HG03066 (cell line): ENCODE results near the gene PKN2.

ENCODE experiments used
- ATAC-seq: cut with Tn5 transposase; IDR thresholded peaks from one replicate; pipeline ENCODE4 v1.9.1; 2021; ENCODE audit warnings: low read depth; ENCODE audit not compliant: unreplicated experiment

Gene PKN2

GRCh38 chr1:88683541-88684481, at the start of gene PKN2:
Gene PKN2, plus strand, starts transcription at chr1:88684273. Its CDS starts 308 bp downstream, at chr1:88684581.
- ATAC-seq = peak; percentile 81

DNA sequence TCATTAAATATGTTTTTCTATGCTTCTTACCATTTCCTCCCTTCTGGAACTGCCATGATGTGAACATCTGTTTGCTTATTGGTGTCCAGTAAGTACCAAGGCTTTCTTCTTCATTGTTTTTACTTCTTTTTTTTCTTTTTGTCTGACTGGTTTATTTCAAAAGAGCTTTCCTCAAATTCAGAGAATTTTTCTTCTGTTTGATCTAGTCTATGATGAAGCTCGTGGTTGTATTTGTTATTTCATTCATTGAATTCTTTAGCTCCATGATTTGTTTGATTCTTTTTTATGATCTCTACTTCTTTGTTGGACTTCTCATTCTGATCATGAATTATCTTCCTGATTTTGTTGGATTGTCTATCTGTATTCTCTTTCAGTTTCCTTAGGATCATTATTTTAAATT, 49.5 kb upstream of the PKN2 start:
- ATAC-seq = no peak

DNA sequence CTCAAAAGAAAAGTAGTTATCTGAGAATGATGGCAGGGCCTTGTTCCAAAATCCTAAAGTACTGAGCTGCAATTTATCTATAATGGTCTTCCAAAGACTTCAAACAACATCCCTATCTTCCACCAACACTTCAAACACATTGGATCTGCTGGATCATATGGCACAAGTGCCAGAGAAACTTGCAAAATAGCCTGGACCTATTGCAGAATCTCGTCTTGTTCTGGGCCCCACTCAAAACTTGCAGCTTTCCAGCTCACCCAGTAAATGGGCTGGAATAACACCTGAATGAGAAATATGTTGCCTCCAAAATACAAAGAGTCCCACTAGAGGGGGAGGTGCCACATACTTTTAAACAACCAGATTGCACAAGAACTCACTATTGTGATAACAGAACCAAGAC, 44.0 kb upstream of the PKN2 start:
- no peak for ATAC-seq

DNA sequence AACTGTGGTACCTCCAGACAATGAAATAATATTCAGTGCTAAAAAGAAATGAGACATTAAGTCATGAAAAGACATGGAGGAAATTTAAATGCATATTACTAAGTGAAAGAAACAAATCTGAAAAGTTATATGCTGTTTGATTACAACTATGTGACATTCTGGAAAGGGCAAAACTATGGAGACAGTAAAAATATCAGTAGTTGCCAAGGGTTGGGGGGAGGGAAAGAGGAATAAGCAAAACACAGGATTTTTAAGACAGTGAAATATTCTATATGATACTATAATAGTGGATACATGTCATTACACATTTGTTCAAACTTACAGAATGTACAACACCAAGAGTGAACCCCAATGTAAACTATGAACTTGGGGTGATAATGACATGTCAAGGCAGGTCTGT, 38.2 kb upstream of the PKN2 start:
- ATAC-seq = no peak

- ATAC-seq = no peak
Measured at GRCh38 chr1:88646476-88647248, 37.4 kb upstream of the PKN2 start.

GRCh38 chr1:88647249-88647645, 36.8 kb upstream of the PKN2 start:
- no peak for ATAC-seq

DNA sequence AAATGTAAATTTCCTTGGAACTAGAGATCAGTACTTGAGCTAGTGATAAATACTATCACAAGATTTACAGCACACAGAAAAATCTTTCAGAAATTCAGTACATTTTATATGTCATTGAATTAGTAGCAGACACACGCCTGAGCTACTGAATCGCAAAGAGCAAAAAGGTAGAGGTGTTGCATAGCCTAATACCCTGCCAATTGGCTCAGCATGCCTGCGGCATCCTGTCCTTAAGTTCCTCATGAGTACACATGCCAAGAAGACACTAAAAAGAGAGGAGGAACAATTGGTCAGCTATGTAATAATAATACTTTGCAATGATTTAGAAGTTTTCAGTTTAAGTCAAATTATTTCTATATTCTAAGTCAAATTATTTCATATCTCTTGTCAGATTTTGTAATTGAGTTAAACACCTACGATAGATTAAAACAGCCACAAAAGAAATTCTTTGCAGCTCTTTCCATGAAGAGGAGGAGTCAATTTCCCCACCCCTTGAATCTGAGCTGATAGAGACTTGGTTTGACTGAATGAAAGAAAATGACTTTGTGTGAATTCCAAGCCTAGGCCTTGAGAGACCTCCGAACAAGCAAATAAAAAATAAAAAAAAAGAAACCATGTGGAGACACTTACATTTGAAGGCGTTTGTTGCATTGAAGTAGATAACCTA, 36.2 kb upstream of the PKN2 start:
- no peak for ATAC-seq

- ATAC-seq = no peak
Measured at GRCh38 chr1:88648706-88649105, 35.4 kb upstream of the PKN2 start.

DNA sequence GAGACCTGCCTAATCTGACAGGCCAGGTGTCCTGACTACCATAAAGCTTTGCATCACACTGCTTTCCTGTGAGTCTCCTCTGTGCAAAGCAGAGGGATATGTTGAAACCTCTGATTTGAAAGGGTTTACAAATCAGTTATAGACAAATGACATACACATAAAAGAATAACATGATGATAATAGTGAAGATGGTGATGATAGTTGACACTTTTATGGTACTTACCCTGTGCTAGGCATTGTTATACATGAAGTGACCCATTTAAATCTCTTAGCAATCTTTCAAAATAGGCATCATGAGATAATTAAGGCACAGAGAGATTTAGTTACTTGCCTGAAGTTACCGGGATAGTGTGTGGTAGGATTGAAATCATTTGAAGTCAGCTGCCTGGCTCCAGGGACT, 34.1 kb upstream of the PKN2 start:
- no peak for ATAC-seq

GRCh38 chr1:88650676-88651418, 33.2 kb upstream of the PKN2 start:
- ATAC-seq = no peak

- no peak for ATAC-seq
Measured at GRCh38 chr1:88655140-88655539, 28.9 kb upstream of the PKN2 start.

DNA sequence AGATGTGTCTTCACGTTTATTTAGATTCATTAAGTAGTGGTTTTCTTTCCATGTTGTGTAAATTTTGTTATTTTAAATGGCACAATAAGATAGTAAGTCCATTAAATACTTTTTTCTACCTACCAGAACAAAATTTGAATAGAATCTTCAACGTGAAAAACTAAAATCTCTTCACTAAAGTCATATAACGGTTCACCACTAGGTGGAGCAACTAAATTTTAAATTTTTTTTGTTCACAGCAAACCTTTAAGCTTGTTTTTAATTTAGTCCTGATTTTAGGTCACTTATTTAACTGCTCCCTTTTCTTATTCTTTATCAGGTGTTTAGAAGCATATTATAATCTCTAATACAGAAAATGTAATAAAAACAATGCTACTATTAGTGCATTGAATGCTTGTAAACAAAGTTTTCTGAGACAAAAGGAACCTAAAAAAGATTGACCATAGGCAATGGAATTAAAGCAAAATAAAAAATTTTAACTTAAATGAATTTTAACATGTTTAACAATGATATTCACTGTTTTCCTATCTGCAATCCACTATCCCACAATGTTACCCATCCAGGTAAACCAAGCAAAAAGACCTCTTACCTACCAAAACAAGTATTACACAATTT, 28.3 kb upstream of the PKN2 start:
- ATAC-seq = no peak

GRCh38 chr1:88658419-88658818, 25.7 kb upstream of the PKN2 start:
- no peak for ATAC-seq

DNA sequence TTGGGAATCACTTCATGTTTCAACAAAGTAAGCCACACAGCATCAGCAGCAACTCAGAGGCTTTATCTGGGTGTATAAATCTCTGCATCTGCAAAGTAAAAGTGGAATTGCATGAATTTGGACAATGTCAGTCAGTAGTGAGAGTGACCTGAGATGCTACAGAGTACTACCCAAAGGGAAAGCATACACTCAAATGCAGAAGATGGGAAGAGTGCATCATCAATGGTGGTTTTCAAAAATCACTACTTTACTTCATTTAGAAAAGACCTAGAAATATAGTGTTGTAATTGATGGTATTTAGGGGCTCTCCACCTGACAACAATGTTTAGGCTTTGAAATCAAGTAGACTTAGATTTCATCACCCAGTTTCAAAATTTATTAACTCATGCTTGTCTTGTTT, 24.5 kb upstream of the PKN2 start:
- no peak for ATAC-seq

DNA sequence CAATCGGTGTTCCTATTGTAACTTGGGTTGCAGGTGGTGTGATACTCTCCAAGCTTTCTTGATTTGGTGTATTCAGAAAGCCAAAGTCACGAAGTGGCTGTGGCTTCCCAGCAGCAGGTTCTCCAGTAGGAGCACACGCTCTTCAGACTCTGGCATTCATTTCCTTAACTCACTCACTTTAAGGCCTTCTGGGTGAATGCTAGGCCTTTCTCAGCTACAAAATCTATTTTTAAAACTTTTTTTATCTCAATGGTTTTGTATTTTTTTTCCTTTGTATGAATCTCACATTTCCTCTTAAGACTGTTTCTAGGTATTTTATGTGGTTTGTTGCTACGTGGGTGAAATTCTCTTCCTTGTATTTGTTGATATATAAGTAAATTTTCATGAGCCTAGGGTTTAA, 22.9 kb upstream of the PKN2 start:
- ATAC-seq = no peak

GRCh38 chr1:88661951-88662699, 21.9 kb upstream of the PKN2 start:
- no peak for ATAC-seq

GRCh38 chr1:88662723-88663122, 21.4 kb upstream of the PKN2 start:
- no peak for ATAC-seq

DNA sequence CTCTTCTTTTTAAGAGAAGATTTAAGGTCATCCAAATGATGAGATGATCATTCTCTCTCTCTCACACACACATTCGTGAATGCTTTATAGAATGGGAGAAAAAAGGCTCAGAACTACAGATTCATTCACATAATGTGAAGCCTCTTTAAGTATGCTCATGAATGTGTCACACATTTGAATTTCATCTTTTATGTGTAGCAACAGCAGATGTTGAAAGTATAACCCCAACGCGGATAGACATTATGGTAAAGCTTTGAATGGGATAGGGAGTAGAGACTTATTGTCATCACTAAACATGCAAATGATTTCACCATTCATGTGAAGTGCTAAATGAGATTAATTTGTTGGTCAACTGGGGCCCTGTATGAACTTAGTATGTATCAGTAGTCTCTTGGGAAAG, 15.7 kb upstream of the PKN2 start:
- ATAC-seq = no peak

- ATAC-seq = no peak
Measured at GRCh38 chr1:88670462-88670861, 13.6 kb upstream of the PKN2 start.
